CD4-positive, alpha-beta T cell (primary cell): ENCODE data around the gene MYO1E. TPM values are rescaled to one million over a fixed set of nuclear protein-coding genes. Genes with fewer than 3 reads are reported as not detected.
A peak's percentile ranks its signal among the peaks of the same experiment; 100 is the strongest.

Experiments used
- ATAC-seq: fragments of 200-7000 bp; cut with Tn5 transposase; one replicate; pipeline ENCODE4 v1.10.0; 2022; ENCODE audit warnings: mild to moderate bottlenecking; ENCODE audit not compliant: poor library complexity
- CTCF ChIA-PET: fragments of 350-600 bp; sonication (Branson Sonifier 250); formaldehyde crosslinking; loops from one replicate; lab custom pipeline; 2021; ENCODE audit warnings: antibody characterized with exemption, inconsistent platforms; lab: Charles Lee
- POLR2A ChIA-PET: fragments of 350-600 bp; sonication (Branson Sonifier 250); formaldehyde crosslinking; loops from one replicate; lab custom pipeline; 2021; ENCODE audit warnings: antibody characterized with exemption, inconsistent platforms; lab: Charles Lee
- DNase-seq, 14 experiments: peaks; one replicate each; pipeline ENCODE4 v3.0.0-alpha.2; 2013 to 2020; ENCODE audit warnings: mixed read lengths in 2 of 14
- H3K27ac ChIP-seq, 2 donors: one replicate each; pipeline versions ENCODE4 v1.5.1 to v1.7.0; 2013; ENCODE audit warnings: low read length in 2 of 2, low read depth in 1 of 2, mild to moderate bottlenecking in 1 of 2
- H3K27me3 ChIP-seq, 2 experiments: 1 replicate in 1 of 2; 2 replicates in 1 of 2; pipeline versions ENCODE4 v1.6.1 to v1.7.0; 2013; ENCODE audit warnings: low read length in 2 of 2, control low read depth in 1 of 2, mild to moderate bottlenecking in 1 of 2, moderate library complexity in 1 of 2; ENCODE audit not compliant: insufficient read depth in 2 of 2, control insufficient read depth in 1 of 2
- H3K36me3 ChIP-seq: one replicate; pipeline ENCODE4 v1.6.1; 2013; ENCODE audit warnings: low read length, control low read depth; ENCODE audit not compliant: insufficient read depth
- H3K4me1 ChIP-seq: one replicate; pipeline ENCODE4 v1.6.1; 2013; ENCODE audit warnings: low read length, control low read depth; ENCODE audit not compliant: insufficient read depth
- H3K4me3 ChIP-seq: one replicate; pipeline ENCODE4 v1.5.1; 2013; ENCODE audit warnings: mild to moderate bottlenecking, low read length, moderate library complexity
- H3K9me3 ChIP-seq, 2 experiments: 1 replicate in 1 of 2; 2 replicates in 1 of 2; pipeline versions ENCODE4 v1.6.1 to v1.7.0; 2013; ENCODE audit warnings: low read length in 2 of 2, mild to moderate bottlenecking in 2 of 2, control low read depth in 1 of 2, moderate library complexity in 1 of 2; ENCODE audit not compliant: control insufficient read depth in 1 of 2, insufficient read depth in 1 of 2
- H3K27ac Mint-ChIP-seq: one replicate; pipeline ENCODE4 v1.8.0; 2020; ENCODE audit warnings: mixed read lengths
- H3K27me3 Mint-ChIP-seq: one replicate; pipeline ENCODE4 v1.8.0; 2021; ENCODE audit warnings: mixed read lengths
- H3K36me3 Mint-ChIP-seq: one replicate; pipeline ENCODE4 v1.8.0; 2021; ENCODE audit warnings: low read depth, mixed read lengths
- H3K4me1 Mint-ChIP-seq: one replicate; pipeline ENCODE4 v1.8.0; 2021; ENCODE audit warnings: low read depth, mixed read lengths
- H3K4me3 Mint-ChIP-seq: one replicate; pipeline ENCODE4 v1.8.0; 2020; ENCODE audit warnings: mild to moderate bottlenecking, mixed read lengths
- H3K9me3 Mint-ChIP-seq: one replicate; pipeline ENCODE4 v1.8.0; 2020; ENCODE audit warnings: mixed read lengths
- CTCF ChIP-seq: fragments of 200-600 bp; IDR thresholded peaks from one replicate; pipeline ENCODE4 v1.8.0; 2022; ENCODE audit warnings: antibody characterized with exemption, mild to moderate bottlenecking
- intact Hi-C, 2 experiments: fragments of 100-400 bp; cut with DNase I in 1 of 2; cut with micrococcal nuclease in 1 of 2; formaldehyde crosslinking; loops; one replicate each; pipeline versions ENCODE4 v1.15.1 to v1.9.0; 2023 to 2025; cut with DNase I, micrococcal nuclease
- microRNA-seq: library from miRNA; unstranded; fragments of <30 nt; microRNA quantifications from one replicate; pipeline ENCODE4 v1.2.0, GENCODE V29; 2021; ENCODE audit warnings: borderline microRNAs expressed, borderline replicate concordance
- total RNA-seq, 174 experiments: library from RNA in 2 of 174; stranded (reverse) in 2 of 174; gene quantifications; one replicate each; pipeline ENCODE4 v1.2.3 and lab custom pipeline; 2021 to 2026

The MYO1E gene
- total RNA-seq, 2 experiments from 2014 or later: 0.59 to 0.63 TPM

DNA sequence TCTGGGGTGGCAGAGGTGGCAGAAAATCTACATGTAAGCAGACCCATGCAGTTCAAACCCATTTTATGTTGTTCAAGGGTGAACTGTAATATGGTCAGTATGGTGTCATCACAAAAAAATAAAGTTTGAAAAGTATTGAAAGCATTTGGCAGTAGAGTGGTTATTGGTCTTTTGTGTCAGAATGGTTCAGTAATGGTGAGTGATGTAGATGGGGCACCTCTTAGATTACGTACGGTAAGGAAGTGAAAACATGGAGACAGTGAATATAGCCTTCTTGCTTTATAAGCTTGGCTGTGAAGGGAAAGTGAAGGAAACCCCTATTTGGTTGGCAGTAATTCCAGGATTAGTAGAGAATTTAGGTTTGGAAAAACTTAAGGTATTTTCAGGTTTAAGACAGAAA lies 284.9 kb downstream of the MYO1E start:
- Histone ChIP-seq H3K4me1 (no peaks in the 10 kb centered on the region), H3K9me3 (no peaks in the 10 kb centered on the region), H3K27me3 (no peaks in the 10 kb centered on the region), H3K27ac (no peak overlapping the region), H3K36me3 (peaks cover 83% of the 10 kb centered on the region), H3K4me3 (no peak overlapping the region)
- no peak overlapping the region for H3K4me3 Mint-ChIP-seq
- TF ChIP-seq CTCF: no peak
- H3K27ac Mint-ChIP-seq: peak overlapping the region; percentile 25
- no peak for ATAC-seq
- no peak for DNase-seq
- H3K36me3 Mint-ChIP-seq: peaks cover 94% of the 10 kb centered on the region
- ChIA-PET CTCF (no interaction called here), POLR2A (no interaction called here)
- no peaks in the 10 kb centered on the region for H3K27me3 Mint-ChIP-seq
- intact Hi-C loops: no loop called here
- no peaks in the 10 kb centered on the region for H3K9me3 Mint-ChIP-seq
- H3K4me1 Mint-ChIP-seq: no peaks in the 10 kb centered on the region

Small RNA genes lying within 50 kb of the gene (microRNA-seq; reads per million reads assigned to microRNA genes)
- not detected for gene MIR2116

Other genes with a start within 250 kb of the MYO1E start
- gene LDHAL6B, start 166.0 kb downstream of the MYO1E start, total RNA-seq: not detected
- gene FAM81A, start 65.3 kb upstream of the MYO1E start, total RNA-seq: not detected
- not detected for gene GCNT3, start 238.9 kb upstream of the MYO1E start, total RNA-seq